SK-N-SH (cell line): ENCODE data around the gene MATN1. TPM values are rescaled to one million over a fixed set of nuclear protein-coding genes. Genes with fewer than 3 reads are reported as not detected.

Source experiments
- CTCF ChIA-PET: fragments of 300-600, 350-600 bp; formaldehyde crosslinking; extraction: SDS; loops from one replicate; lab custom pipeline; 2021; lab: Yijun Ruan, JAX
- POLR2A ChIA-PET: fragments of 350-600 bp; sonication (Branson Sonifier 250); formaldehyde crosslinking; extraction: SDS; loops from one replicate; lab custom pipeline; 2020; ENCODE audit warnings: antibody characterized with exemption, inconsistent platforms; lab: Yijun Ruan, JAX
- DNase-seq: peaks from one replicate; pipeline ENCODE4 v3.0.0; 2012
- H2AFZ ChIP-seq: fragments of 200-600 bp; sonication (generic); 2 replicates; pipeline ENCODE4 v1.8.1; 2016; ENCODE audit warnings: antibody characterized with exemption, mild to moderate bottlenecking, low read depth
- H3F3A ChIP-seq: fragments of 200-600 bp; sonication (generic); replicated peaks from 2 replicates; pipeline ENCODE3; 2016; ENCODE audit warnings: antibody characterized with exemption, mild to moderate bottlenecking; ENCODE audit not compliant: insufficient read depth
- H3K27ac ChIP-seq, 2 experiments: fragments of 200-500 bp in 1 of 2; fragments of 200-600 bp in 1 of 2; sonication (Bioruptor generic) in 1 of 2; sonication (generic), shearing (Covaris generic) in 1 of 2; 2 replicates each; pipeline versions ENCODE4 v1.5.1 to v1.6.1; 2014 to 2016; ENCODE audit warnings: low read depth in 2 of 2, inconsistent platforms in 1 of 2, low read length in 1 of 2, mild to moderate bottlenecking in 1 of 2, mixed read lengths in 1 of 2
- H3K27me3 ChIP-seq: fragments of 200-600 bp; sonication (generic), shearing (Covaris generic); 2 replicates; pipeline ENCODE4 v1.6.1; 2016; ENCODE audit warnings: mixed run types; ENCODE audit not compliant: insufficient read depth
- H3K36me3 ChIP-seq, 2 experiments: fragments of 200-500 bp in 1 of 2; fragments of 200-600 bp in 1 of 2; sonication (Bioruptor generic) in 1 of 2; sonication (generic) in 1 of 2; replicated peaks in 1 of 2; 2 replicates each; pipeline versions ENCODE3 to v1.5.1; 2014 to 2016; ENCODE audit warnings: low read length in 1 of 2, mild to moderate bottlenecking in 1 of 2; ENCODE audit not compliant: insufficient read depth in 2 of 2, control insufficient read depth in 1 of 2
- H3K4me1 ChIP-seq, 2 experiments: fragments of 200-500 bp in 1 of 2; fragments of 200-600 bp in 1 of 2; sonication (Bioruptor generic) in 1 of 2; sonication (generic), shearing (Covaris generic) in 1 of 2; 2 replicates each; pipeline versions ENCODE4 v1.5.1 to v1.6.1; 2014 to 2016; ENCODE audit warnings: low read depth in 1 of 2, low read length in 1 of 2, mixed run types in 1 of 2; ENCODE audit not compliant: insufficient read depth in 2 of 2, control insufficient read depth in 1 of 2
- H3K4me2 ChIP-seq: fragments of 200-600 bp; sonication (generic), shearing (Covaris generic); 2 replicates; pipeline ENCODE4 v1.6.1; 2017; ENCODE audit warnings: mixed run types
- H3K4me3 ChIP-seq, 2 experiments: fragments of 200-500 bp in 1 of 2; fragments of 200-600 bp in 1 of 2; sonication (Bioruptor generic) in 1 of 2; sonication (generic), shearing (Covaris generic) in 1 of 2; 2 replicates each; pipeline versions ENCODE4 v1.5.1 to v1.8.1; 2014 to 2016; ENCODE audit warnings: low read depth in 2 of 2, inconsistent platforms in 1 of 2, low read length in 1 of 2, mild to moderate bottlenecking in 1 of 2, mixed read lengths in 1 of 2, moderate library complexity in 1 of 2
- H3K79me2 ChIP-seq: fragments of 200-600 bp; sonication (generic); 2 replicates; pipeline ENCODE4 v1.8.1; 2017; ENCODE audit warnings: mild to moderate bottlenecking; ENCODE audit not compliant: insufficient read depth
- H3K9ac ChIP-seq: fragments of 200-600 bp; sonication (generic); 2 replicates; pipeline ENCODE4 v1.6.1; 2017; ENCODE audit warnings: mixed run types
- H3K9me2 ChIP-seq: fragments of 200-600 bp; sonication (generic); 2 replicates; pipeline ENCODE4 v1.6.1; 2017; ENCODE audit warnings: mixed run types
- H3K9me3 ChIP-seq: fragments of 200-600 bp; sonication (generic); 2 replicates; pipeline ENCODE4 v1.6.1; 2017; ENCODE audit warnings: mixed run types, mild to moderate bottlenecking, moderate library complexity
- H4K20me1 ChIP-seq: fragments of 200-600 bp; sonication (generic); 2 replicates; pipeline ENCODE4 v1.6.1; 2017; ENCODE audit warnings: mild to moderate bottlenecking, mixed run types; ENCODE audit not compliant: insufficient read depth
- EZH2phosphoT487 ChIP-seq: fragments of 200-600 bp; sonication (generic); IDR thresholded peaks from 2 replicates; pipeline ENCODE4 v1.6.1; 2017; ENCODE audit warnings: low read depth, mixed run types, mild to moderate bottlenecking, antibody characterized with exemption, moderate library complexity, borderline replicate concordance
- FOXM1 ChIP-seq: IDR thresholded peaks from 2 replicates; pipeline ENCODE4 v1.4.0; 2012; ENCODE audit warnings: low read depth, mild to moderate bottlenecking
- MEF2A ChIP-seq: IDR thresholded peaks from 2 replicates; pipeline ENCODE4 v1.4.0; 2012; ENCODE audit warnings: low read depth, borderline replicate concordance
- MXI1 ChIP-seq: IDR thresholded peaks from 2 replicates; pipeline ENCODE4 v1.6.1; 2012; ENCODE audit warnings: mild to moderate bottlenecking, low read depth, low read length, improper control_type of control experiment
- NFIC ChIP-seq: IDR thresholded peaks from 2 replicates; pipeline ENCODE4 v1.4.0; 2012; ENCODE audit warnings: borderline replicate concordance
- RFX5 ChIP-seq: IDR thresholded peaks from 2 replicates; pipeline ENCODE4 v1.6.1; 2012; ENCODE audit warnings: mild to moderate bottlenecking, improper control_type of control experiment, low read length
- SMC3 ChIP-seq: IDR thresholded peaks from 2 replicates; pipeline ENCODE4 v1.6.1; 2012; ENCODE audit warnings: low read depth, low read length, improper control_type of control experiment
- TCF12 ChIP-seq: IDR thresholded peaks from 2 replicates; pipeline ENCODE4 v1.4.0; 2012
- TEAD4 ChIP-seq: IDR thresholded peaks from 2 replicates; pipeline ENCODE4 v1.4.0; 2012; ENCODE audit warnings: mild to moderate bottlenecking, borderline replicate concordance; ENCODE audit not compliant: insufficient read depth
- YY1 ChIP-seq: IDR thresholded peaks from 2 replicates; pipeline ENCODE4 v1.4.0; 2012; ENCODE audit warnings: low read depth, mild to moderate bottlenecking
- WGBS: methylation state at CpG from one replicate; pipeline ENCODE4 v1.1.6; 2017; ENCODE audit warnings: low lambda C conversion rate; 5-methylcytosine and 5-hydroxymethylcytosine counted together
- polyA plus RNA-seq, 3 experiments: library from polyadenylated mRNA; depleted of rRNA; stranded (reverse); fragments of >200 nt; gene quantifications; 2 replicates each; pipeline ENCODE4 v1.2.3, GENCODE V29; 2012
- TF ChIP-seq, protein P1 (sequence below): fragments of 200-600 bp; sonication (generic); IDR thresholded peaks from 2 replicates; pipeline ENCODE4 v1.6.1; 2017; ENCODE audit warnings: antibody characterized with exemption, mild to moderate bottlenecking, moderate library complexity
- TF ChIP-seq, protein P2 (sequence below): IDR thresholded peaks from 2 replicates; pipeline ENCODE4; 2012
- TF ChIP-seq, protein P3 (sequence below): IDR thresholded peaks from 2 replicates; pipeline ENCODE4 v1.4.0; 2012; ENCODE audit warnings: low read depth, borderline replicate concordance
- TF ChIP-seq, protein P4 (sequence below): fragments of 150-350 bp; IDR thresholded peaks from 2 replicates; pipeline ENCODE4 v1.6.1; 2017; ENCODE audit warnings: antibody characterized with exemption, low read length, low read depth, borderline replicate concordance

Gene MATN1
- polyA plus RNA-seq, 1 of the 3 experiments (the other 2 are of a cell fraction): 0.23 TPM

DNA sequence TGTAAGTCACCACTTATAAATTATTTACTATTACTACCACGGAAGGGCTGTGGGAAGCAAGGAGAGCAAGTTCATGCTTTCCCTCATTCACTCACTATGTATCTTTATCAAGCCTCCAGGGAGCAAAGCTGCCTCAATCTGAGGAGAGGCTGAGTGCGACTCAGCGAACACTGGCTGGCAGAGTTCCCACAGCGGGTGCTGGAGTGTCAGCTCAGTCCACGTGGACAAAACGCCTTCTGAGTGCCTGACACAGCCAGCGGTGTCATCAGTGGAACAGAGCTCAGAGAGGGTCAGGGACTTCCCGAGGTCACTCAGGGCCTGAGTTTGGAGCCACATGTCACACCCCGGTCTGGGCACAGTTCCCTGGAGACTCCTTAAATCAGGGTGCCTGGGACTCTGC is 16.9 kb downstream of the MATN1 start:
- Histone ChIP-seq H4K20me1 (no peaks in the 10 kb centered on the region), H3F3A (no peaks in the 10 kb centered on the region), H3K27me3 (no peaks in the 10 kb centered on the region; the same call in 1 of the 2 replicates), H3K4me2 (no peak overlapping the region), H3K27ac (no peak overlapping the region), H2AFZ (no peak overlapping the region), H3K9me2 (no peaks in the 10 kb centered on the region), H3K36me3 (no peaks in the 10 kb centered on the region), H3K4me3 (no peak overlapping the region), H3K4me1 (peaks cover 0 to 16% of the 10 kb centered on the region in 2 experiments; a peak in 2 of 4 replicates), H3K79me2 (no peaks in the 10 kb centered on the region), H3K9ac (no peak overlapping the region), H3K9me3 (no peaks in the 10 kb centered on the region)
- WGBS: 56% methylated on average over 4 of the region's 9 CpGs
- ChIA-PET POLR2A (no interaction called here), CTCF (interaction anchor here (0.8 to 3.6 kb wide), 6 partner anchors 13 to 1003 kb away, joined by 3 to 26 read pairs (median 6); no protein-coding TSS in a partner anchor)
- DNase-seq: no peak
- TF ChIP-seq SMC3 (no peak), NFIC (no peak), TEAD4 (no peak)
- TF ChIP-seq, protein P1, sequence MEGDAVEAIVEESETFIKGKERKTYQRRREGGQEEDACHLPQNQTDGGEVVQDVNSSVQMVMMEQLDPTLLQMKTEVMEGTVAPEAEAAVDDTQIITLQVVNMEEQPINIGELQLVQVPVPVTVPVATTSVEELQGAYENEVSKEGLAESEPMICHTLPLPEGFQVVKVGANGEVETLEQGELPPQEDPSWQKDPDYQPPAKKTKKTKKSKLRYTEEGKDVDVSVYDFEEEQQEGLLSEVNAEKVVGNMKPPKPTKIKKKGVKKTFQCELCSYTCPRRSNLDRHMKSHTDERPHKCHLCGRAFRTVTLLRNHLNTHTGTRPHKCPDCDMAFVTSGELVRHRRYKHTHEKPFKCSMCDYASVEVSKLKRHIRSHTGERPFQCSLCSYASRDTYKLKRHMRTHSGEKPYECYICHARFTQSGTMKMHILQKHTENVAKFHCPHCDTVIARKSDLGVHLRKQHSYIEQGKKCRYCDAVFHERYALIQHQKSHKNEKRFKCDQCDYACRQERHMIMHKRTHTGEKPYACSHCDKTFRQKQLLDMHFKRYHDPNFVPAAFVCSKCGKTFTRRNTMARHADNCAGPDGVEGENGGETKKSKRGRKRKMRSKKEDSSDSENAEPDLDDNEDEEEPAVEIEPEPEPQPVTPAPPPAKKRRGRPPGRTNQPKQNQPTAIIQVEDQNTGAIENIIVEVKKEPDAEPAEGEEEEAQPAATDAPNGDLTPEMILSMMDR: no peak
- TF ChIP-seq, protein P2, sequence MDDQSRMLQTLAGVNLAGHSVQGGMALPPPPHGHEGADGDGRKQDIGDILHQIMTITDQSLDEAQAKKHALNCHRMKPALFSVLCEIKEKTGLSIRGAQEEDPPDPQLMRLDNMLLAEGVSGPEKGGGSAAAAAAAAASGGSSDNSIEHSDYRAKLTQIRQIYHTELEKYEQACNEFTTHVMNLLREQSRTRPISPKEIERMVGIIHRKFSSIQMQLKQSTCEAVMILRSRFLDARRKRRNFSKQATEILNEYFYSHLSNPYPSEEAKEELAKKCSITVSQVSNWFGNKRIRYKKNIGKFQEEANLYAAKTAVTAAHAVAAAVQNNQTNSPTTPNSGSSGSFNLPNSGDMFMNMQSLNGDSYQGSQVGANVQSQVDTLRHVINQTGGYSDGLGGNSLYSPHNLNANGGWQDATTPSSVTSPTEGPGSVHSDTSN: no peak

DNA sequence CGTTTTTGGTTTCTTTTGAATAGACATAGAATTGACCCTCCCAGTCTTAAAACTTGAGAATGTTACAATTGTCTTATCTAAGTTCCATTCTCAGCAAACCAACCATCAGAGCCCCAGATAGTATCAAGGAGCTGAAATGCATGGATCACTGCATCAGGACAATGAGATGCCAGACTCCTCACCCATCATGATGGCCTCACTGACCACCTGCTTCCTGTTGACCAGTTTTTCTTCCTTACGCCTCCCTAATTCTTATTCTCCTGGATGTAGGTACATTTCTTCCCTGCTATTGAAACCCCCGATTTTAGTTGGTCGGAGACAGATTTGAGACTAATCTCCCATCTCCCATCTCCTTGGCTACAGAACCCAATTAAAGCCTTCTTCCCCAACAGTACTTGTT is 17.7 kb downstream of the MATN1 start:
- Histone ChIP-seq H3K27ac (no peak overlapping the region), H3K79me2 (no peaks in the 10 kb centered on the region), H4K20me1 (no peaks in the 10 kb centered on the region), H3K36me3 (no peaks in the 10 kb centered on the region), H3F3A (no peaks in the 10 kb centered on the region), H3K9me3 (no peaks in the 10 kb centered on the region), H3K4me3 (no peak overlapping the region), H3K4me2 (no peak overlapping the region), H3K9ac (no peak overlapping the region), H3K9me2 (no peaks in the 10 kb centered on the region), H2AFZ (no peak overlapping the region), H3K27me3 (no peaks in the 10 kb centered on the region), H3K4me1 (peaks cover 5 to 14% of the 10 kb centered on the region in 2 experiments; a peak in 2 of 4 replicates)
- 74% methylated on average over 4 of the region's 4 CpGs for WGBS
- TF ChIP-seq, protein P1: no peak
- TF ChIP-seq, protein P3, sequence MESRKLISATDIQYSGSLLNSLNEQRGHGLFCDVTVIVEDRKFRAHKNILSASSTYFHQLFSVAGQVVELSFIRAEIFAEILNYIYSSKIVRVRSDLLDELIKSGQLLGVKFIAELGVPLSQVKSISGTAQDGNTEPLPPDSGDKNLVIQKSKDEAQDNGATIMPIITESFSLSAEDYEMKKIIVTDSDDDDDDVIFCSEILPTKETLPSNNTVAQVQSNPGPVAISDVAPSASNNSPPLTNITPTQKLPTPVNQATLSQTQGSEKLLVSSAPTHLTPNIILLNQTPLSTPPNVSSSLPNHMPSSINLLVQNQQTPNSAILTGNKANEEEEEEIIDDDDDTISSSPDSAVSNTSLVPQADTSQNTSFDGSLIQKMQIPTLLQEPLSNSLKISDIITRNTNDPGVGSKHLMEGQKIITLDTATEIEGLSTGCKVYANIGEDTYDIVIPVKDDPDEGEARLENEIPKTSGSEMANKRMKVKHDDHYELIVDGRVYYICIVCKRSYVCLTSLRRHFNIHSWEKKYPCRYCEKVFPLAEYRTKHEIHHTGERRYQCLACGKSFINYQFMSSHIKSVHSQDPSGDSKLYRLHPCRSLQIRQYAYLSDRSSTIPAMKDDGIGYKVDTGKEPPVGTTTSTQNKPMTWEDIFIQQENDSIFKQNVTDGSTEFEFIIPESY: no peak
- TF ChIP-seq YY1 (no peak), FOXM1 (no peak), EZH2phosphoT487 (no peak), MEF2A (no peak), TCF12 (no peak), MXI1 (no peak), RFX5 (no peak)
- TF ChIP-seq, protein P4, sequence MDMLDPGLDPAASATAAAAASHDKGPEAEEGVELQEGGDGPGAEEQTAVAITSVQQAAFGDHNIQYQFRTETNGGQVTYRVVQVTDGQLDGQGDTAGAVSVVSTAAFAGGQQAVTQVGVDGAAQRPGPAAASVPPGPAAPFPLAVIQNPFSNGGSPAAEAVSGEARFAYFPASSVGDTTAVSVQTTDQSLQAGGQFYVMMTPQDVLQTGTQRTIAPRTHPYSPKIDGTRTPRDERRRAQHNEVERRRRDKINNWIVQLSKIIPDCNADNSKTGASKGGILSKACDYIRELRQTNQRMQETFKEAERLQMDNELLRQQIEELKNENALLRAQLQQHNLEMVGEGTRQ: no peak
- CTCF ChIA-PET: no interaction called here
- POLR2A ChIA-PET: no interaction called here
- DNase-seq: no peak
